ENCODE results near the gene APRT. TPM values are rescaled to one million over a fixed set of nuclear protein-coding genes. Genes with fewer than 3 reads are reported as not detected.

The APRT gene
- polyA plus RNA-seq, 1 experiment = 66.8 TPM

GRCh38 chr16:88839745-88840599 is 28.2 kb upstream of the APRT start:
- Histone ChIP-seq H3K27ac (ENCODE audit: low read depth, low read length) (no peak overlapping the region), H3K4me3 (ENCODE audit: low read depth, low read length) (no peak overlapping the region), H3K9me3 (ENCODE audit: control insufficient read depth, insufficient read depth, low read length) (no peaks in the 10 kb centered on the region), H3K27me3 (ENCODE audit: control insufficient read depth, insufficient read depth, low read length) (no peaks in the 10 kb centered on the region)
- POLR2A ChIA-PET = no interaction called here
- CTCF ChIA-PET = no interaction called here
- no peak for TF ChIP-seq CTCF (IDR thresholded peaks at IDR 0.05; ENCODE audit: low read depth, low read length)
- DNase-seq (ENCODE audit: low read depth, low spot score) = no peak

GRCh38 chr16:88839026-88839529 is 27.4 kb upstream of the APRT start:
- POLR2A ChIA-PET = no interaction called here

GRCh38 chr16:88838566-88838965 is 26.8 kb upstream of the APRT start:
- TF ChIP-seq CTCF (IDR thresholded peaks at IDR 0.05; ENCODE audit: low read depth, low read length) = no peak
- Histone ChIP-seq H3K4me3 (ENCODE audit: low read depth, low read length) (no peak overlapping the region), H3K9me3 (ENCODE audit: control insufficient read depth, insufficient read depth, low read length) (no peaks in the 10 kb centered on the region), H3K27ac (ENCODE audit: low read depth, low read length) (no peak overlapping the region), H3K27me3 (ENCODE audit: control insufficient read depth, insufficient read depth, low read length) (no peaks in the 10 kb centered on the region)
- POLR2A ChIA-PET = no interaction called here
- no peak for DNase-seq (ENCODE audit: low read depth, low spot score)
- CTCF ChIA-PET = no interaction called here

More at GRCh38 chr16:88839026-88839529, 27.4 kb upstream of the APRT start:
- Histone ChIP-seq H3K4me3 (ENCODE audit: low read depth, low read length) (no peak overlapping the region), H3K27me3 (ENCODE audit: control insufficient read depth, insufficient read depth, low read length) (no peaks in the 10 kb centered on the region), H3K27ac (ENCODE audit: low read depth, low read length) (no peak overlapping the region), H3K9me3 (ENCODE audit: control insufficient read depth, insufficient read depth, low read length) (no peaks in the 10 kb centered on the region)
- no peak for TF ChIP-seq CTCF (IDR thresholded peaks at IDR 0.05; ENCODE audit: low read depth, low read length)
- CTCF ChIA-PET = no interaction called here
- no peak for DNase-seq (ENCODE audit: low read depth, low spot score)

GRCh38 chr16:88837806-88838205 is 26.1 kb upstream of the APRT start:
- no peaks in the 10 kb centered on the region for H3K27me3 ChIP-seq (ENCODE audit: control insufficient read depth, insufficient read depth, low read length)
- ChIA-PET POLR2A (no interaction called here), CTCF (no interaction called here)
- no peak for DNase-seq (ENCODE audit: low read depth, low spot score)
- H3K4me3 ChIP-seq (ENCODE audit: low read depth, low read length) = no peak overlapping the region
- H3K27ac ChIP-seq (ENCODE audit: low read depth, low read length) = no peak overlapping the region
- H3K9me3 ChIP-seq (ENCODE audit: control insufficient read depth, insufficient read depth, low read length) = no peaks in the 10 kb centered on the region
- no peak for TF ChIP-seq CTCF (IDR thresholded peaks at IDR 0.05; ENCODE audit: low read depth, low read length)

GRCh38 chr16:88836791-88837190 is 25.1 kb upstream of the APRT start:
- no peak overlapping the region for H3K4me3 ChIP-seq (ENCODE audit: low read depth, low read length)
- CTCF ChIA-PET = no interaction called here

More at GRCh38 chr16:88836791-88837190, 25.1 kb upstream of the APRT start:
- no peaks in the 10 kb centered on the region for H3K27me3 ChIP-seq (ENCODE audit: control insufficient read depth, insufficient read depth, low read length)
- no peak for TF ChIP-seq CTCF (IDR thresholded peaks at IDR 0.05; ENCODE audit: low read depth, low read length)
- no peaks in the 10 kb centered on the region for H3K9me3 ChIP-seq (ENCODE audit: control insufficient read depth, insufficient read depth, low read length)
- H3K27ac ChIP-seq (ENCODE audit: low read depth, low read length) = no peak overlapping the region
- no peak for DNase-seq (ENCODE audit: low read depth, low spot score)
- POLR2A ChIA-PET = interaction anchor here (0.9 kb wide), 1 partner anchor 24 kb away, joined by 3 read pairs; no protein-coding TSS in a partner anchor

All from AG04450 (cell line).